Stimulated activated CD8-positive, alpha-beta memory T cell treated with anti-CD3 and anti-CD28 coated beads, Interleukin-7, amount 100 ng/mL, for 4 hours (primary cell): Measurements from ENCODE around the gene FGFR2.

Source experiments
- DNase-seq, 2 donors: peaks; one replicate each; pipeline ENCODE4 v3.0.0-alpha.2; 2020; ENCODE audit warnings: low read depth in 2 of 2

Gene FGFR2

DNA sequence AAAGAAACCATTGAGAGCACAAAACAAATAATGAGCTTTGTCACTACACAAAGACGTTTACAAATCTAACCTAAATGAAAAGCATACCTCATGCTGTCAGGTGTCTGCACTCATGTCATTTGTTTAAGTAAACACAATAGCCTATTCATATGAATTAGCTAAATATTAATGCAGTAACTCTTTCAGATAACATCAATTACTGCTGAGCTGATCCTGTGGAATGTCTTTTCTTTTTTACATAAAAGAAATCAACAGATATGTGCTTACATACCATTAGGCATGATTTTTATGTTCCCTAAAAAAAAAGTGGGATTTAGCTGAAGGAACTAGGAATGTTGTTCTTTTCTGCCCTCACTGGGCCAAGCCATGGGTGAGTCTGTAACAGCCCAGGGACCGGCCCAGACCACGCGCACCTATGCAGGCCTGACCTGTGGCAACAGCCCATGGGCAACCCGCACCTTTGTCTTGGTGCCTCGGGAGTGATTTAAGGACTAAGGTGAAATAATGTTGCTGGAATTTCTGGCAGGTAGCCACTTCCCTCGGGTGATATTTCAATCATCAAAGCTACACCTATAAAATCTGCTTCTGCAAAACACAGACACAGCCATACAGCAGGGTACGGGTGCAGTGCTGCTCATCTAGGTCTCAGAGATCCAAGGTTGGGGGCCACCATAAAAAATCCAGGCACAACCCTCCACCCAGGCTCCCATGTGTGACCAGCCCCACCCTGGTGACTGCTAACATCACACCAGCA lies 44.6 kb downstream of the FGFR2 start:
- DNase-seq, result no peak

DNA sequence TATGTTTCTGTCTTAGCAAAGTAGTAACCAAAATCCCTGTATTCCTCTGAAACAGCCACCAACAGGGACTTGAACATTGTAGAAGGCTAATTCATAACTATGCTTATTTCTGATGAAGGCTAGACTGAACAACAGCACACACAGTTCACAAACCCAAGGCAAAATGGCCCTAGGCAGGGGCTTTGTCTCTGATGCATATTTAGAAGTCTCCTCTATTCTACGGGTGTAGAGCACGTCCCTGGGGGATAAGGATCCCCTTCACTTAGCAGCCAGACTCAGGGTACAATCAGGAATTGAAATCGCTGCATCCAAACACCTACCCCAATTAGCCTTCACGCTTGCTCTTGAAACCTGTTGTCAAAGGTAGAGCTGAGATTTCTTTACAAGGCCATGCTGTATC lies 45.5 kb downstream of the FGFR2 start:
- DNase-seq, result no peak

DNA sequence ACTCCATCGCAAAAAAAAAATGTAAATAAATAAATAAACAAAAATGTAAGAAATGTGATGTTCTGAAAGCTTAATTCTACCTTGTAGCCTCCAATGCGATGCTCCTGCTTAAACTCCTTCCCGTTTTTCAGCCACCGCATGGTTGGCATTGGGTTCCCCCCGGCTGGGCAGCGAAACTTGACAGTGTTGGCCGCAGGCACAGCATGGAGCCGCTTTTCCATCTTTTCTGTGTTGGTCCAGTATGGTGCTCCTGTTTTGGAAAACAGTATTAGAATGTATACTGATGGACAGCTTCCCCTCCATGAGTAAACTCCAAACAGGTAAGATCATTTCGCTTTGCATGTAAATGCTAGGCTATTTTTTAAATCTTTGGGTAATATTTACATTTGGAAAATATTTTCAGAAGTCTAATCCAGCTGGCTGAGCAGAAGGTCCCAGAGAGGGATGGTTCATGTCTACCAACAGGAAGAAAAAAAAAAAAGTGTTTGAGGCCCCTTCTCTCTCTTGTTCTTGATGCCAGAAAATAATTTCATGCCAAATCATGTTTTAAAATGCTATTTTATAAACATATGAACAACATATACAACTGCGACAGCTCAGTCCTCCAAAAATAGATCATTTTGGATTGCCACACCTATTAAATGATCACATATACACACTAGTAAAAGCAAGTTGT lies 46.9 kb downstream of the FGFR2 start:
- DNase-seq, result no peak

DNA sequence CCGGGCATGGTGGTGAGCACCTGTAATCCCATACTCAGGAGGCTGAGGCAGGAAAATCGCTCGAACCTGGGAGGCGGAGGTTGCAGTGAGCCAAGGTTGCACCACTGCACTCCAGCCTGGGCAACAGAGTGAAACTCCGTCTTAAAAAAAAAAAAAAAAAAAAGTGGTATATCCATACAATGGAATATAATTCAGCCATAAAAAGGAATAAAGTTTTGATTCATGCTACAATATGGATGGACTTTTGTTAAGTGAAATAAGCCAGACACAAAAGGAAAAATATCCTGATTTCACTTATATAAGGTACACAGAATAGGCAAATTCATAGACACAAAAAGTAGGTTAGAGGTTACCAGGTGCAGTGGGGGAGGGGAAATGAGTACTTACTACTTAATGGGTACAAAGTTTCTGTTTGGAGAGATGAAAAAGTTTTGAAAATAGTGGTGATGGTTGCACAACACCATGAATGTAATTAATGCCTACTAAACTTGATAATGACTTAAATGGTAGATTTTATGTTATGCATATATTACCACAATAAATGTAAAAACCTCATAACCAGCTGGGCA lies 53.9 kb downstream of the FGFR2 start:
- DNase-seq, result no peak

DNA sequence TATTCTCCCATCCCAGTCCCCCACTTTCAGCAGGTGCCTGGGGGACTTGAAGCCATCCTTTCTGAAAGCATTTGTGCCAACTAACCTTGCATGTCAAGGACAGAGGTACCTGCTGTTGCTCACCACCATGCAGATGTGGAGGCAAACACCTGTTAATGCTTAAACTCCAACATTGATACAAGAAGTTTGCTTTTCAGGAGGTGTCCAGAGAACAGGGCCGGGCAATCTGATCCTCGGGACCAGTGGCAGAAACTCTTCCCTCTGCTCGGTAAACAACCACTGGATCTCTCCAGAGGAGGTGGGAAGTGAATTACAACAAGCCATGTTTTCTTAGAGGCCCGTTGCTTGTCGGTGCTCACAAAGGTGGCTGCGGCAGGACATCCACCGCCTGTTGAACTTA lies 54.7 kb downstream of the FGFR2 start:
- DNase-seq, result no peak

DNA sequence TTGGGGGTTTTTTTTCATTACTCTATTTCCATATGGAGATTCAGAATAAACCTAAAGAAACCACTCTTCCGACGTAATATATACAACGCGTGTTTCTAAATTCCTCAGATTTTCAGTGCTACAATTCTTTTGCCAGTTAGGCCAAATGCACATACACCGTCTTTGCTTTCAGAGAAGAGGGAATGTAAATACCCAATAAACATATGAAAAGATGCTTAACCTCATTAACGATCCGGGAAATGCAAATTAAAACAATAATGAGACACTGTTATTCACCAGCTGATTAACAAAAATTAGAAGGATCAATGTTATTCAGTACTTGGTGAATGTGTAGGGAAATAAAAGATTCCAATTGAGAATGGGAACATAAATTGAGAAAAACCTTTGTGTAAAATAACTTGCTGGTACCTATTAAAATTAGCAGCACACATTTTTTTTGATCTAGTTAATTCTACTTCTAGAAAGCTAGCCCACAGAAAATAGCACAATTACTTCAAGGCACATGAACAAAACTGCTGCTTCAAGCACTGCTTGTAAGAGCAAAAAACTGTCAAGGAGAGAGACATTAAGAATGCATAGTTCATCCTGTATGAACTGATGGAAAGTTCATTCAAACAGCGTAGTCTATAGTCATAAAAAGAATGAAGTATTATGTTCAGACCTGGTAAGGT lies 56.7 kb downstream of the FGFR2 start:
- DNase-seq, result no peak

DNA sequence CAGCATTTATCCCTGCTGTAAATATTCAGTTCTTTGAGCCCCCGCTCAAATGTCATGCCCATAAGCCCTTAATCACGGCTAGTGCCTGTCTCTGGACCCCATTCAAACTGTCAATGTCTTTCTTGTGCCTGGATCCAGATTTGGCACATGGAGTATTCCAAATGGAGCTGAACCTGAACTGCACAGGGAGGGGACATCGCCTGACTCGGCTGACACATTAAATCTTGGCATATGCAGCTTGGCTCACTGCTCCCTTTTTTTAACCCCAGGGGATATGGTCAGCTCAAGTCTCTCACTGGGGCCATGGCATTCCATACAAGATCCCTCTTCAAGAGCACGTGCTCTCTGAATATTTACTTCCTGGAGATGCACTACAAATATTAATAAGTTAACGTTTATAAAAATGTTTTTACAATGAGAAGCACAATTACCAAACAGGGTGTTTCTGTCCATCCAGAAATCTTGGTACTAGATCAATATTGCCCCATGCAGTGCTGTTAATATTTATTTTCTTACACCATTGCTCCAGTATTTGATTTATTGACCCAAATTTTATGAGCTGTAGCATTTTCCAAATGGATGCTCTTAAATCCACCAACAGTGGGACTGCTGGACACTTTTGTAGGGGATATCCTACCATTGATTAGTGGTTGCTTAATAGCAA lies 57.4 kb downstream of the FGFR2 start:
- no peak for DNase-seq

DNA sequence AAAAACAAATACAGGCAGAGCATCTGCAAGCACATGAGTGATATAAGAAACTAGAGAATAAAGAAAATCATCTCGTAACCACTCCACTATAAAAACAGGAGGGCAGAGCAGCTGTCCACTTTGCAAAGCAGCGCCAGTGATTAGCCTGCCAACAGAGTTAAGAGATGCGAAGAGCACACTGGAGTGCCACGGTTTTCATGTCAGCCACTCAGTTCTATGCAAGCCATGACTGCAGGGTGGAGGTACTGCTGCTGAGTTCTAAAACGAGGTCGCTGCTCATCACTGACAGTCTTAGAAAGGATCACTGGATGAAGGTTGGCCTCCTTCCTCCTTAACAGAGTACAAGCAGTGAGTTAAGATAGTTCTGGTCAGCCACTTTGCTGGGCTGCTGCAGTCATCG lies 58.5 kb downstream of the FGFR2 start:
- DNase-seq, result no peak

DNA sequence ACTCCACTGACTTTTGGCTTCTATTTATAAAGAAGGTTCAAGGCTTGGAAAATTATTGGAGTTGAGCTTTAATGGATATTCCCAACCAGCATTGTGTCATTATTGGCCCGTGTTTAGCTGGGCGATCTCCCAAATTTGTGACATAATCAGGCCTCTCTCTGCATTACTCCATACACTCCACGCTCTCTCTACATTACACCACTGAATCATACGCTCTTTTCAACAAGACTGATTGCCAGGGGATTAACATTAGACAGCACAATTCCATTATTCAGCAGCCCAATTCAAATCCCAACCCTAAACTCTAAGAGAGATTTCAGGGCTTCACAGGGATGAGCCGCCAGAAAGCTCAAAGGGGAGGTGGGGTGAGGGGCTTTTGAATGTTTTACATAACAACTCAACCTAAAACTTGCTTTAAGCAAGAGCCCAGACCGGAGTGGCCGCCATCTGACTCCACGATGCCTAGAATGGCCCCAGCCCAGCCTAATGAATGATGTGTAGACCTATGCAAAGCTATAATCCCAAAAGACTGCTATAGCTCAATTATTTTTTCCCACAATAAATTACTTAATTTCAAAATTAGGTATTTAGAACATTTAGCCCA lies 61.8 kb downstream of the FGFR2 start:
- DNase-seq, result no peak

DNA sequence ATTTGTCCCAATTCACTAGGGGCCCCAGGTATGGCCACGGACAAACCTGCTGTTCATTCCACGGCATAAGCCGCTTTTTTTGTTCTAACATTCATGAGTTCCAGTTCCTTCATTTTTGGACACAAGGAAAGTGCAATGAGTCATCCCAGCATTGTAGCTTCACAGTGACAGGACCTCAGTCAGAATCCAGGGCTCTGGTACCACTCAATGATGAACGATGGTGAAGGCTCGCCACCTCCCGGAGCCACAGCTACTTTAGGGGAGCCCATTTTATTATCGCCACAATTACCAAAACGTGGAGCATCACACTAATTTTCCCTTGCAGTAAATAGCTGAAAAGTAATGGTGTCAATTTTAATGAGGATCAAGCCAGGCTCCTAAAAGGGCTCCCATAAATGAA lies 62.9 kb downstream of the FGFR2 start:
- no peak for DNase-seq

DNA sequence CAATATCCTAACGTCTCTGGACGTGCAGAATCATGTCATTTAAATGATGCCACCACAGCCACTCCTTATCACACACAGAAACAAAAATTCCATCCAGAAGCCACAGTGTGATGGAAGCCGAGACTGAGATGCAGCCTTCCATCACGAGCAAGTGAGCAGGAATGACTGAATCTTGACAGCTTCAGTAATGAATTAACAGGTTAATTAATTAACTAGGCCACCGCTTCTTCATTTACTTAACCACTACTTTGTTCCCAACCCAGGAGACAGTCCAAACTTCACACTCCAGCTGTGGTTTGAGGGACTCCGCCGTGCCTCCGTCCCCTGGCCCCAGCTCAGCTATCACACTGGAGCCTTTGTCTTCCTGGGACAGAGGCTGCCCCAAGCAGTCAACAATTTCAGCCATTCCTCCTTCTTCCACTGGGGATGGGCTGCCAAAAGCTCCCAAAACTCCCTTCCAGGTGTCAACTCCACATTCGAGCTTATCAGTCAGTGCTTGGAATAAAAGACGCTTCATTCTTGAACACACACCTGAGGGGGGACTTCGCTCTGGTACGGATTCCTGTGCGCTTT lies 65.9 kb downstream of the FGFR2 start:
- DNase-seq, result no peak

DNA sequence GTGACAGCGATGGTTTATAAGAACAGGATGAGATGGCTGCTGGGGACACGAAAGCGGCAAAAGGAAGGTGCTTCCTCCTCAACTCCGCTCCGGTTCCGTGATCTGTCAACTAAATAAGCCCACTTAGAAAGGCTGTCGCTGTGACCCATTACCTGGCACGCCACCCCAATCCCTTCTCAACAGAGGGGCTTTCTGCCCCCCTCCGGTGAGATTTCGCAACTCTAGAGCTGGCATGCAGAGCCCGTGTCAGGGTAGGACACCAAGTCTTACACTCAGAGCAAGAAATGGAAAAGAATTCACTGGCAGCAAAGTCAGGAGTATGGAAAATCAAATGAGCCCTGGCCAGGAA lies 66.4 kb downstream of the FGFR2 start:
- DNase-seq, result no peak

DNA sequence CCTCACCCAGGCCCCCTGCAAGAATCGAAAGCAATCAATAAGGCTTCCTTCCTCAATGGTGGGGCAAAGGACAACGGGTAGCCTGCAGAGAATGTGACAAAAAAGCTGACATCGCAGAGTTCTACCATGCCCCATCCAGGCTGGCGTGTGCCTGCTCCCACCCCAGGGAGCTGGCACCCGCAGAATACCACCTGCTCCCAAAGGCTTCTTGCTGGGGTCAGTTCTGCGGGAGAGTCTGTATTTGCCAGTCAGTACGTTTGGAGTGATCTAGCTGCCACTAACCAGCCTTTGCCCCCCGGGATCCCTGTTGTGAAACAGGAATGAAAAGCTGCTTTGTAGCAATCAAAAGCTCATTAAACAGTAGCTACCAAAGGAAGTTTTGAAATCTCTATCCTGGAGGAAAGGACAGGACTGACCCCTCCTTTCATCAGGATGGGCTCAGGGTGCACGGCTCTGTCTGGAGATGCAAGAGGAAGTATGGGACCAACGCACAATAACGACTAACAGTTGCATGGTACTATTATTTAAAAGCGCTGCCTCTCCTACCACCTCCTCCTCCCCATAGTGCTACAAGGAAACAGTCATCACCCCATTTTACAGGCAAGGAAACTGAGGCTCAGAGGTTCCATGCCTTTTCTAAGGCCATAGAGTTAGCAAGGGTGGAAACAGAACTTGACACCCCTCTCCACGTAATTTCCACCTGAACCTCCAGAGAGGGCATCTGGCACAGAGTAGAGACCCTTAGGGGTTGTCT lies 67.0 kb downstream of the FGFR2 start:
- DNase-seq, result no peak

DNA sequence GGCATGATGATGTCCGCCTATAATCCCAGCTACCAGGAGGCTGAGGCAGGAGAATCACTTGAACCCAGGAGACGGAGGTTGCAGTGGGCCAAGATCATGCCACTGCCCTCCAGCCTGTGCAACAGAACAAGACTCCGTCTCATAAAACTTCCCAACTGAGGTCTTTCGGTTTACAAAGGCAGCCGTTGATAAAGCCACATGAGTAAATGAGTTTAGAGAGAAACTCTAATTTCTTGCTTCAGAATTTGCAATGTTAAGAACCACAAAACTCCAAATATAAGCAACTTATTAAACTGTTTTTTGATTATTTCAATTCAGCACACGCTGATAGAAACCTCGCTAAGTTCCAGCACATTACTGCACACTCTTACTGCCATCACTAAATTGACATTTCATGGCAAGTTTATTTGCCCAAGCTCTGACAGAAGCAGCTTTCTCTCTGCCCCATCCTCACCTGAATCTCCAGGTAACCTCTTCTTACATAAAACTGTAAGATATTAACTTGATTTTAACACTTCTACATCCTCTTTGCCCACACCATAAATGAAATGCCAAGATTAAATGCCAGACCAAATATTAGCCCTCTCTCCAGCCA lies 67.7 kb downstream of the FGFR2 start:
- no peak for DNase-seq

DNA sequence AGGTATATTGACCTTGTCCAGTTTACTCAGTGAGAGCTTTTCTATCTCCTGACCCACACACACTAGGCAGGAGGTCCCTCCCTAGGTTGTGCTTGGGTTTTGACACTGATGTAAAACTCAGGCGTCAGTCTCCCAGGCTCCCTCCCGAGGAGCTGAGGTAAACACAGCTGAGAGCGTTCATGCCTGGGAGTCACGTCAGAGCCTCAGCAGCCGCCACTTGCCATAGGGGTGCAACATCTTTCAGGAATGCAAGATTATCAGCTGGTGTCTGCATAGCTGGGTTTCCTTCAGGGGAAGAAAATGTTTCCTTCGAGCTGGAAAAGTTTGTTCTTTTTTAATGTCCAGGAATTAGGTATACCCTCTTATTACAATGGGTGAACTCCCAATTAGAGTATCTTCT lies 70.6 kb downstream of the FGFR2 start:
- no peak for DNase-seq

DNA sequence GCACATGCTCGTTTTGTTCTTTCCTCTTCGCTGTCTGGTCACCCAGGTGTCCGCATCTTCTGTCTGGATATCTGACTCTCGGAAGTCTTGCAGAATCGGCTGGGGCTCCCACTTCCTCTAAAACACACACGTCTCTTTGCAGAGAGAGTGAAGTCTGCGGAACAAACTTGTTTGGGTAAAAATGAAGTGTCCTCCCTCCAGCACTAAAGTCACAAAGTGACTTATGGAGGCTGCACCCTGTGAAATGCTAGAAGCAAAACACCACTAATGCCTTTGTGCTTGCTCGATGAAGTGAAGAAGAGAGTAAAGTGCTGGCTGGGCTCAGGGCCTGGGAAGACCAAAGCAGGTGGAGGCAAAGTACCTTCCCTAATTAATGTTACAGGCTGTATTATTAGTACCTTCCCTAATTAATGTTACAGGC lies 71.4 kb downstream of the FGFR2 start:
- DNase-seq, result no peak

DNA sequence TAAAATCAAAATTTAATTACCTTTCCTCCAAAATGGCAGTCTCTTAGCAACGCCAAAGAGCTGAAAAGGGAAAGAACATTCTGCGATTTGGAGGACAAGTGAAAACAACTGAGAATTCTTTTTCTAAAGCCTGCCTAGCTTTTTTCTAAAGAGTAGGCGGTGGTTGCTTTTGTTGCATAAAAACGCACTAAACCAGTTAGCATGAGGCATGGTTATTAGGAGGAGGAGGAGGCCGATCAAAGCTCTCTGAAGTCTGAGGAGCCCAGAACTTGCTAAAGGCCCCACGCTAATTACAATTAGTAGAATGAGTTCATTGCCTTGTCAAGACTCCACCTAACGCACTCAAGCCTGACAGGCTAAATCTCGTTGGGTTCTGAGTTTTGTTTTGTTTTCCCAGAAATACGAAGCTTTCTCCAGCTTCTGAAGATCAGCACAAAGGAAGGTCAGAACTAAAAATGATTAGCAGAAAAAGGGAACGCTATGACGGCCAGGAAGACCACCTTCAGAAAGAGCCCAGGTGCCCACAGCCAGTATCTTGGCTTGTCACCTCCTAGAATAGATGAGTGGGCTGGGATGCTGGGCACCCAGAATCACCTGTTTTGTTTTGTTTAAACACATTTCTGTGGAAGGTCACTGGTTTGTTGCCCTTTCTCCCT lies 72.0 kb downstream of the FGFR2 start:
- DNase-seq, result no peak

DNA sequence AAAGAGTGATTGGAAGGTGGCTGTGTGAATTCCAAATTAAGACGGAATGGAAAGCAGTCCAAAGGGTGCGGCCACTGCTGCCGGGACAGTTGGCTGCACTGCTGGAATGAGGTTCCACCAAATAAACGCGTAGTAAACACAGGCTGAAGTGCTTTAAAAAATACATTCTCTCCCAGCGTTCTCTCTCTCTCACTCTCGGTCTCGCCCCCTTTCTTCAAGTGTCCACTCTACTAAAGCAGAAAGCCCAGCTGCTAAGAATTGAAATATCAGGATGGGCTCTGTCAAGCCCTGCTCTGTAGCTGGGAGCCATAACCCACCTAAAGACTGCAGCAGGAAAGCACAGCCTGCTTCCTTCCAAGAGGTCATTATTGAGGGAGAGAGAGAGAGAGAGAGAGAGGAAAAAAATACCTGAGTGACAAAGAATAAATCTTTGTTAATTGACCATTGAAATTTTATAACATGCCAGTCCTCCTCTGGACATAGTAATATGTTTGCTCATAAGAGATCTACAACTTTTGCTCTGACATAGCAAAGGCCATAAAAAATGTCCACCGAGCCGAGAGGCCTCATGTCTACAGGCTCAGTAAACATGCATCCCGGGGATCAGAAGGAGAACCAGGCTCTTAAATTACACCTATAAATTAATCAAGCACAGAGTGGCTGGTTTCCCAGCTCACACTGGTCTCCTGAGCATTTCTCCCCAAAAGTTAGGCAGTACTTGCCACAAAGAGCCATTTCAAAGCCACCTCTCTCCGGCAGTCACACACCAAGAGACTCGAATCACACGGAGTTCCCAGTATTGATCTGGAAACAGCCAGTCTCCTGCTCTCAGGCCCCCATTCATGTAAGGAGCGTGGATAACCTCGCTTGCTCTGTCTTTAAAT lies 72.8 kb downstream of the FGFR2 start:
- no peak for DNase-seq
